Thyroid gland (tissue), 4 donors: Measurements from ENCODE around the gene FAM229A. TPM values are rescaled to one million over a fixed set of nuclear protein-coding genes. Genes with fewer than 3 reads are reported as not detected.

Source experiments
- DNase-seq, 2 donors: peaks; one replicate each; pipeline ENCODE4 v3.0.0-alpha.2; 2019
- H3K27ac ChIP-seq, 3 donors: fragments of 200-600 bp; sonication (generic); 1 replicate in 2 of 3; 2 replicates in 1 of 3; pipeline ENCODE4 v1.5.1; 2016 to 2019; ENCODE audit warnings: mild to moderate bottlenecking in 1 of 3, moderate library complexity in 1 of 3
- H3K27me3 ChIP-seq: fragments of 200-600 bp; sonication (generic); one replicate; pipeline ENCODE4 v1.5.1; 2019
- H3K36me3 ChIP-seq, 2 donors: fragments of 200-600 bp; sonication (generic); one replicate each; pipeline ENCODE4 v1.5.1; 2016 to 2019
- H3K4me1 ChIP-seq, 2 donors: fragments of 200-600 bp; sonication (generic); one replicate each; pipeline ENCODE4 v1.5.1; 2017 to 2019
- H3K4me3 ChIP-seq, 3 donors: fragments of 200-600 bp; sonication (generic); replicated peaks in 1 of 3; 1 replicate in 2 of 3; 2 replicates in 1 of 3; pipeline ENCODE4 v1.5.1; 2016; ENCODE audit warnings: mild to moderate bottlenecking in 1 of 3
- H3K9me3 ChIP-seq: fragments of 200-600 bp; sonication (generic); one replicate; pipeline ENCODE4 v1.5.1; 2017
- POLR2A ChIP-seq, 2 donors: fragments of 450-650 bp; IDR thresholded peaks; one replicate each; pipeline ENCODE4 v1.6.1; 2017; ENCODE audit warnings: antibody characterized with exemption in 2 of 2, mild to moderate bottlenecking in 2 of 2, moderate library complexity in 1 of 2
- WGBS, 2 donors: methylation state at CpG; one replicate each; pipeline ENCODE4 v1.1.5; 2017; 5-methylcytosine and 5-hydroxymethylcytosine counted together
- intact Hi-C: fragments of 100-400 bp; cut with DNase I; formaldehyde crosslinking; loops from one replicate; pipeline ENCODE4 v1.15.1; 2023
- total RNA-seq, 4 donors: library from RNA; depleted of rRNA; stranded (reverse); fragments of >200 nt; gene quantifications; one replicate each; pipeline ENCODE4 v1.2.3, GENCODE V29; 2016
- TF ChIP-seq, protein P1 (sequence below), 6 experiments: fragments of 200-600 bp in 3 of 6; fragments of 450-650 bp in 3 of 6; sonication (generic) in 3 of 6; IDR thresholded peaks; one replicate each; pipeline ENCODE4 v1.5.1; 2016 to 2019; ENCODE audit warnings: antibody characterized with exemption in 6 of 6, mild to moderate bottlenecking in 2 of 6, inconsistent platforms in 1 of 6, moderate library complexity in 1 of 6

The FAM229A gene
- total RNA-seq, 4 donors from 2014 or later = 5.1 to 20.0 (median 7.4) TPM

DNA sequence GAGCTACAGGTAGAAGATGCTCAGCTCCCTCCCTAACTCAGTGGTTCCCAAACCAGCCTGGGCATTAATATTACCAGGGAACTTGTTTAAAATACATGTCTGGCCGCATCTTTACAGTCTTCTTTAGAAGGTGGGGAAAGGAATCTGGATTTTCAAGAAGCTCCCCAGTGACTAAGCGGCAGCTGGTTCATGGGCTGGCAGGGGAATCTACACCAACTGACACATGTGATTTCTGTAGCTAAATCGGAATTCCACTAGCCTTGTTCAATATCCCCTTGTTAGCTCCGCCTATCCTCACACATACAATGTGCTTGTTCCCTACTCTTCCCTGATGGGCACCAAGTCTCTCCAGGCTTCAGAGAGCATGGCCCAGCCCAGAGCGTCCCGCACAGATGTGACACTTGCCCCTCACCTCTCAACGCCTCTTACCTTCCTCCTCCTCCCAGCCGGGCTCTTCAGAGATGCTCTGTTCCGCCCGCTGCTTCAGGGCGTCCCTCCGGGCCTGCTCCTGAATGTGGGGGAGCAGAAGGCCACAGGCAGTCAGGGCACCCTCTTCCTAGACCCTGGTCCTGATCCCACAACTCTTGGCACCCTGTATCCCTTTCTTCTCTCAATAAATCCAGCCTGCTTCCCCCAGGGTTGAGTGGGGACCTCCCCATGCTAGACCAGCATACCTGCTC is 15.4 kb upstream of the FAM229A start:
- Histone ChIP-seq H3K9me3 (no peaks in the 10 kb centered on the region), H3K4me3 (no peak overlapping the region), H3K27ac (no peak overlapping the region), H3K27me3 (no peaks in the 10 kb centered on the region), H3K36me3 (peaks cover 77 to 90% of the 10 kb centered on the region in 2 donors), H3K4me1 (no peaks in the 10 kb centered on the region)
- TF ChIP-seq, protein P1, sequence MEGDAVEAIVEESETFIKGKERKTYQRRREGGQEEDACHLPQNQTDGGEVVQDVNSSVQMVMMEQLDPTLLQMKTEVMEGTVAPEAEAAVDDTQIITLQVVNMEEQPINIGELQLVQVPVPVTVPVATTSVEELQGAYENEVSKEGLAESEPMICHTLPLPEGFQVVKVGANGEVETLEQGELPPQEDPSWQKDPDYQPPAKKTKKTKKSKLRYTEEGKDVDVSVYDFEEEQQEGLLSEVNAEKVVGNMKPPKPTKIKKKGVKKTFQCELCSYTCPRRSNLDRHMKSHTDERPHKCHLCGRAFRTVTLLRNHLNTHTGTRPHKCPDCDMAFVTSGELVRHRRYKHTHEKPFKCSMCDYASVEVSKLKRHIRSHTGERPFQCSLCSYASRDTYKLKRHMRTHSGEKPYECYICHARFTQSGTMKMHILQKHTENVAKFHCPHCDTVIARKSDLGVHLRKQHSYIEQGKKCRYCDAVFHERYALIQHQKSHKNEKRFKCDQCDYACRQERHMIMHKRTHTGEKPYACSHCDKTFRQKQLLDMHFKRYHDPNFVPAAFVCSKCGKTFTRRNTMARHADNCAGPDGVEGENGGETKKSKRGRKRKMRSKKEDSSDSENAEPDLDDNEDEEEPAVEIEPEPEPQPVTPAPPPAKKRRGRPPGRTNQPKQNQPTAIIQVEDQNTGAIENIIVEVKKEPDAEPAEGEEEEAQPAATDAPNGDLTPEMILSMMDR (IDR thresholded peaks at IDR 0.05) = no peak
- TF ChIP-seq POLR2A (IDR thresholded peaks at IDR 0.05) = no peak
- DNase-seq = no peak
- intact Hi-C loops = no loop called here
- WGBS, 2 donors = 83 to 86% methylated on average over 12 of the region's 12 CpGs

DNA sequence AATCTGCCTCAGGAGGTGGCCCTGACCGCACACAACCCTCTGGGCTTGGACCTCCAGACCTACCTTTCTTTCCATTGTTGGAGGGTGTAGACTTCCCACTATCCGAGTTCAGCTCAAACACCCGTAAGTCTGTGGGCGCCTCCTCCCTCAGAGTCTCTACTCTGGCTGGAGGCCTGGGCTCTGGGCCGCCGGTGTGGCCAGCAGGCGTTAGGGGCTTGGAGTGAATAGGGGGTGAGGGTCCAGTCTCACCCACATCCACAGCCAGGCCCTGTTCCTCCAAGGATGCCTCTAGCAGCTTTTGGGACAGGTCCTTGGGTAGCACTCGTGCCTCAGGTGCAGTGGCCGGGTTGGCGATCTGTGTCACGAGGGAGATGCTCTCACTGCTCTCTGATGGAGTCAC is 13.9 kb upstream of the FAM229A start:
- H3K4me3 ChIP-seq = no peak overlapping the region
- 89 to 95% methylated on average over 7 to 11 of the region's 11 CpGs for WGBS, 2 donors
- DNase-seq = no peak

DNA sequence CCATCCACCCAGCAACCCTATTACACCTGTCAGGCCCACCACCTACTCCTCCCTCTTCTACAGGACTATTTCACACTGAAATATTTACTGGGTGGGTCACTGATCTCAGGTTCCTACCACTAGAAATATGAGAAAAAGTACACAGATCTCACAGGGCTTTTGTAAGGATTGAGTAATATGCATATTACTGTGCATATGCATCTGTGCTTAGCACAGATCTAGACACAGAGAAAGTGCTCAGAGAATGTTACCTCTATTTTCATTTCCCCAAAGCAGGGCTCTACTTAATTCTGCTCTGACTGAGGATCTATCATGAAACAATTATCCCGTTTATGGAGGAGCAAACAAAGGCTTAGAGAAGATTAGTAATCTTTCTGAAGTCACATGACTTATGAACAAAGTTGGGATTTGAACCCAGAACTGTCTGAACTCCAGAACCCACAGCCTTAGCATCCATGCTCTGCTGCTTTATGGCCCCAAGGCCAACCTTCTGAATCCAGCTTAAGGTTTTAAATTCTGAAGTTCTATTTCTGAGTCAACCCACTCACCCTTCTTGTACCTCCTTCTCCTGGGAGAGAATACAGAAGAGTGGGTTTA is 11.8 kb upstream of the FAM229A start:
- intact Hi-C loops = no loop called here
- Histone ChIP-seq H3K4me3 (no peak overlapping the region), H3K9me3 (no peaks in the 10 kb centered on the region), H3K27me3 (no peaks in the 10 kb centered on the region), H3K36me3 (peaks cover 50 to 81% of the 10 kb centered on the region in 2 donors), H3K27ac (no peak overlapping the region), H3K4me1 (no peaks in the 10 kb centered on the region)
- TF ChIP-seq POLR2A (IDR thresholded peaks at IDR 0.05) = no peak
- TF ChIP-seq, protein P1 (IDR thresholded peaks at IDR 0.05) = no peak
- 79 to 90% methylated on average over 1 of the region's 1 CpG for WGBS, 2 donors
- DNase-seq = no peak

More for the DNA sequence above, 13.9 kb upstream of the FAM229A start:
- peaks cover 62 to 90% of the 10 kb centered on the region in 2 donors for H3K36me3 ChIP-seq
- H3K27me3 ChIP-seq = no peaks in the 10 kb centered on the region
- intact Hi-C loops = no loop called here
- TF ChIP-seq POLR2A (IDR thresholded peaks at IDR 0.05) = no peak
- TF ChIP-seq, protein P1 (IDR thresholded peaks at IDR 0.05) = no peak
- no peak overlapping the region for H3K27ac ChIP-seq
- no peaks in the 10 kb centered on the region for H3K9me3 ChIP-seq
- no peaks in the 10 kb centered on the region for H3K4me1 ChIP-seq

DNA sequence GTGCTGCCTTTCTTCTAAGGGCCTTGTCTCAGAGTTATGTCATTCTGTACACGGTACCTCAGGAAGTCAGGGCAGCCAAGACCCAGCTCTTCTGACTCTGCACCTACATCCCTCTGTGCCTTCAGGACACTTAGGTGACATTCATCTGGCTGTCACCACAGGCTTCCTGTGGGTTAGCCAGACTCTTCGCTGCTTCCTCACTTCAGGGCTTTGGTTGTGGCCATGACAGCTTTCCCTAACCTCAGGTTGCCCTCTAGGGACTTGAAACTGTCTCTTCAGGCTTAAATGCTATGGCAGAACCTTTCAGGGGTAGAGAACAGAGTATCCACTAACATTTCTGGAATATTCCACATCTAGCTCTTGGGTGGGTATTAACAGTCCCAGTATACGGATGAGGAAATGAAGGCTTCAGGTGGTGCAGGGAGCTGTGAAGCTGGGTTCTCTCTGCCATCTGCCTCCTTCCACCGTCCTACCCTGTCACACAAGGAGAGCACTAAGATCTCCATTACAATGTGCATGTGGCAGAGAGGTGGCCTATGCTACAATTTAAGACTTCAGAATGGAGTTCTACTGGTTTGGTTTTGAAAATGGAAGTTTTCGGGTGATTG is 10.0 kb upstream of the FAM229A start:
- Histone ChIP-seq H3K9me3 (no peaks in the 10 kb centered on the region), H3K4me1 (no peaks in the 10 kb centered on the region), H3K27ac (no peak overlapping the region), H3K36me3 (peaks cover 50 to 76% of the 10 kb centered on the region in 2 donors), H3K4me3 (no peak overlapping the region), H3K27me3 (no peaks in the 10 kb centered on the region)
- no peak for DNase-seq
- TF ChIP-seq, protein P1 (IDR thresholded peaks at IDR 0.05) = no peak
- no peak for TF ChIP-seq POLR2A (IDR thresholded peaks at IDR 0.05)
- intact Hi-C loops = no loop called here
- 83 to 89% methylated on average over 5 of the region's 5 CpGs for WGBS, 2 donors
